OCI-LY3 (cell line): ENCODE measurements around the gene RHOC.

Experiments used
- CTCF ChIP-seq: fragments of 200-600, 300-600 bp; sonication (generic); IDR thresholded peaks from 2 replicates; pipeline ENCODE4 v1.5.1; 2014; ENCODE audit warnings: antibody characterized with exemption, low read length, low read depth
- EZH2phosphoT487 ChIP-seq: fragments of 200-600 bp; shearing (Covaris generic); IDR thresholded peaks from 2 replicates; pipeline ENCODE4 v1.6.1; 2018; ENCODE audit warnings: antibody characterized with exemption, mixed run types, low read depth

- peak; percentile 28 for TF ChIP-seq CTCF
- TF ChIP-seq EZH2phosphoT487 = no peak
Measured at GRCh38 chr1:112737573-112737972, 30.6 kb upstream of the RHOC start.
